IMR-90 (cell line): ENCODE data around the gene ANGEL1.

Experiments
- BHLHE40 ChIP-seq: fragments of 150-350 bp; IDR thresholded peaks from 2 replicates; pipeline ENCODE4 v1.6.1; 2016; ENCODE audit warnings: mild to moderate bottlenecking, low read depth, low read length
- CEBPB ChIP-seq: IDR thresholded peaks from 2 replicates; pipeline ENCODE4 v1.6.1; 2012; ENCODE audit warnings: low read depth, low read length, improper control_type of control experiment
- ELK1 ChIP-seq: fragments of 150-350 bp; IDR thresholded peaks from 2 replicates; pipeline ENCODE4 v1.6.1; 2016; ENCODE audit warnings: low read depth, mild to moderate bottlenecking, low read length, moderate library complexity, borderline replicate concordance
- MXI1 ChIP-seq: IDR thresholded peaks from 2 replicates; pipeline ENCODE4 v1.6.1; 2012; ENCODE audit warnings: low read depth, mild to moderate bottlenecking, low read length, moderate library complexity, borderline replicate concordance
- POLR2A ChIP-seq: IDR thresholded peaks from 2 replicates; pipeline ENCODE4 v1.6.1; 2012; ENCODE audit warnings: mild to moderate bottlenecking, low read depth, low read length
- RAD21 ChIP-seq: IDR thresholded peaks from 2 replicates; pipeline ENCODE4 v1.6.1; 2012; ENCODE audit warnings: low read length, improper control_type of control experiment
- SMC3 ChIP-seq: fragments of 150-350 bp; IDR thresholded peaks from 2 replicates; pipeline ENCODE4 v1.6.1; 2016; ENCODE audit warnings: low read depth, mild to moderate bottlenecking, antibody characterized with exemption, low read length, moderate library complexity
- TF ChIP-seq, protein P1 (sequence below): conservative IDR thresholded peaks from 2 replicates; pipeline ENCODE4 v1.5.1; 2012; ENCODE audit warnings: mild to moderate bottlenecking, low read depth, low read length, improper control_type of control experiment

GRCh38 chr14:76811561-76811960, 1.1 kb downstream of the ANGEL1 start:
- TF ChIP-seq, protein P1, sequence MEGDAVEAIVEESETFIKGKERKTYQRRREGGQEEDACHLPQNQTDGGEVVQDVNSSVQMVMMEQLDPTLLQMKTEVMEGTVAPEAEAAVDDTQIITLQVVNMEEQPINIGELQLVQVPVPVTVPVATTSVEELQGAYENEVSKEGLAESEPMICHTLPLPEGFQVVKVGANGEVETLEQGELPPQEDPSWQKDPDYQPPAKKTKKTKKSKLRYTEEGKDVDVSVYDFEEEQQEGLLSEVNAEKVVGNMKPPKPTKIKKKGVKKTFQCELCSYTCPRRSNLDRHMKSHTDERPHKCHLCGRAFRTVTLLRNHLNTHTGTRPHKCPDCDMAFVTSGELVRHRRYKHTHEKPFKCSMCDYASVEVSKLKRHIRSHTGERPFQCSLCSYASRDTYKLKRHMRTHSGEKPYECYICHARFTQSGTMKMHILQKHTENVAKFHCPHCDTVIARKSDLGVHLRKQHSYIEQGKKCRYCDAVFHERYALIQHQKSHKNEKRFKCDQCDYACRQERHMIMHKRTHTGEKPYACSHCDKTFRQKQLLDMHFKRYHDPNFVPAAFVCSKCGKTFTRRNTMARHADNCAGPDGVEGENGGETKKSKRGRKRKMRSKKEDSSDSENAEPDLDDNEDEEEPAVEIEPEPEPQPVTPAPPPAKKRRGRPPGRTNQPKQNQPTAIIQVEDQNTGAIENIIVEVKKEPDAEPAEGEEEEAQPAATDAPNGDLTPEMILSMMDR = no peak
- TF ChIP-seq MXI1 (no peak), ELK1 (no peak), RAD21 (no peak), POLR2A (no peak), BHLHE40 (no peak), CEBPB (no peak), SMC3 (no peak)
